GM21390 (cell line): Measurements from ENCODE around the gene CERT1.
"Not testable (repeated sequence)": the region's sequence is repeated elsewhere in the genome, so short reads cannot be mapped to it uniquely, and the experiment has no call there.

Experiments
- ATAC-seq: cut with Tn5 transposase; IDR thresholded peaks from one replicate; pipeline ENCODE4 v1.9.1; 2021; ENCODE audit not compliant: unreplicated experiment

The CERT1 gene, protein sequence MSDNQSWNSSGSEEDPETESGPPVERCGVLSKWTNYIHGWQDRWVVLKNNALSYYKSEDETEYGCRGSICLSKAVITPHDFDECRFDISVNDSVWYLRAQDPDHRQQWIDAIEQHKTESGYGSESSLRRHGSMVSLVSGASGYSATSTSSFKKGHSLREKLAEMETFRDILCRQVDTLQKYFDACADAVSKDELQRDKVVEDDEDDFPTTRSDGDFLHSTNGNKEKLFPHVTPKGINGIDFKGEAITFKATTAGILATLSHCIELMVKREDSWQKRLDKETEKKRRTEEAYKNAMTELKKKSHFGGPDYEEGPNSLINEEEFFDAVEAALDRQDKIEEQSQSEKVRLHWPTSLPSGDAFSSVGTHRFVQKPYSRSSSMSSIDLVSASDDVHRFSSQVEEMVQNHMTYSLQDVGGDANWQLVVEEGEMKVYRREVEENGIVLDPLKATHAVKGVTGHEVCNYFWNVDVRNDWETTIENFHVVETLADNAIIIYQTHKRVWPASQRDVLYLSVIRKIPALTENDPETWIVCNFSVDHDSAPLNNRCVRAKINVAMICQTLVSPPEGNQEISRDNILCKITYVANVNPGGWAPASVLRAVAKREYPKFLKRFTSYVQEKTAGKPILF

DNA sequence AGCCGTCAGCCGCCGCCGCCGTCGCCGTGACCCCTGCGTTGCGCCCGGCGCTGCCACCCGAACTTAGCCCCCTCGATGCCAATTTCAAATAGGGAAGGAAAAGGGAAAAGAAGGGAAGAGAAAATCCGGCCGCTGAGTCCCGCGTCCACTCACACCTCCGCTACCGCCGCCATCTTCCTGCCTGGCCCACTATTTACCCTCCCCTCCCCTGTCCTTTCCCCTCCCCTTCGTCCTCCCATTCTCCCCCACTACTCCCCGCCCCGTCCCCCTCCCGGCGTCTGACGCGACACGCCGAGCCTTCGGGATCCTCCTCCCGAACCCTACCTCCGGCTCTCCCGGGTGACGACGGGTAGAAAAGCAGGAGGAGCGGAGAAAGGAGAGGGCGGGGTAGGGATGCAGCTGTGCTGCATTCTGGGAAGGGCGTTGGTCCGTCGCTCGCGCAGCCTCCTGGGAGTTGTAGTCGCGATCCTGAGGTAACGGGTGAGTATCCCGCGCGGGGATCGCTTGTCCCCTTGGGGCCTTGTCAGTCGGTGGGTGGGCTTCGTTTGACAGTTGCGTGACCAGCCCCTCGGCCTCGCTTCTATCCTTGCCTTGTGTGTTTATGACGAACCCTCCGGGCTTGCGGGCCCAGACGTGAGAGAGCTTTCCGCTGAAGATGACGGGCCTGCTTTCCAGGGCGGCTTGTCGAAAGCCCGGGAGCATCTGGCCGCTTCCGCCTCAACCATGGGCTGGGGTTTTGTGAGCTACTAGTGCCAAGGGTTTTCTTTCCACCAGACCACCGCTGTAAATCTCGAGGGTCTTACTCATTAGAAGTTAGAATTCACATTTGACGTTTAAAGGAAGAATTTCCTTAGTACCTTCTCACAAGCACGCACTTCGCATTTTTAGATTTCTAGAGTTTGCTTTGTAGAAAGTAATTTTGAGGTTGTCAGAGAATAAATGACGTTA, at the start of gene CERT1, which contains the start of gene POLK:
CERT1 (minus strand) TSS at position 195 of the 948 bp plus-strand sequence. CDS start 422 bp downstream, outside the sequence.
POLK (plus strand) TSS at position 457 of the 948 bp plus-strand sequence.
- ATAC-seq: peak; percentile 79

DNA sequence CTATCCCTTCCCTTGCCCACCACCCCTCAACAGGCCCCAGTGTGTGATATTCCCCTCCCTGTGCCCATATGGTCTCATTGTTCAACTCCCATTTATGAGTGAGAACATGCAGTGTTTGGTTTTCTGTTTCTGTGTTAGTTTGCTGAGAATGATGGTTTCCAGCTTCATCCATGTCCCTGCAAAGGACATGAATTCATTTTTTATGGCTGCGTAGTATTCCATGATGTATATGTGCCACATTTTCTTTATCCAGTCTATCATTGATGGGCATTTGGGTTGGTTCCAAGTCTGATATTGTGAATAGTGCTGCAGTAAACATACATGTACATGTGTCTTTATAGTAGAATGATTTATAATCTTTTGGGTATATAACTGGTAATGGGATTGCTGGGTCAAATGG, 49.2 kb upstream of the CERT1 start:
- ATAC-seq: not testable (repeated sequence)

DNA sequence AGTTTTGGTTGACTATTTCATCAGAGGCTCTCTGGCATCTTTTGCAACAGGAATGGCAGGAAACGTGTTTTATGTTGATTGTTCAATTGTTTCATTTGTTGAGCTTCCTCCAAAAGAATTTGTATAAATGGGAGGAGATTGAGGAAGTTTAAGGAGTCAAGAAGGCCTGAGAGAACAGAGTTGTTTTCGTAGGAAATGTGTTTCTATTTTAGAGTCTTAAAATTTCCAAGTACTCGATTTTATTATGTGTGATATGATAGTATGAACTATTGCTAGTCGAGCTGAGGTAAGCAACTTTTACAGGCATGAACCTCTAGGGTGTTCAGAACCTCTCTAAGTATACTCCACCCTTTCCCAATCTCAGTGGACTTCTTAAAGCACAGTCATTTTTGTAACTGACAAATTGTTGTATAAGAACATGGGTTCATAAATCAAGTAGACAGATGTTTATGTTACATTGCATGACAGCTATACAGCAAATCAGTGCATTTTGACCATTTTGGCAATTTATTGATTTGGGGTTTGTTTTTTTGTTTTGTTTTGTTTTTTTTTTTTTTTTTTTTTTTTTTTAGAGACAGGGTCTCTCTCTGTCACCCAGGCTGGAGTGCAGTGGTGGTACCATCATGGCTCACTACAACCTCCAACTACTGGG, 47.7 kb upstream of the CERT1 start:
- no peak for ATAC-seq

DNA sequence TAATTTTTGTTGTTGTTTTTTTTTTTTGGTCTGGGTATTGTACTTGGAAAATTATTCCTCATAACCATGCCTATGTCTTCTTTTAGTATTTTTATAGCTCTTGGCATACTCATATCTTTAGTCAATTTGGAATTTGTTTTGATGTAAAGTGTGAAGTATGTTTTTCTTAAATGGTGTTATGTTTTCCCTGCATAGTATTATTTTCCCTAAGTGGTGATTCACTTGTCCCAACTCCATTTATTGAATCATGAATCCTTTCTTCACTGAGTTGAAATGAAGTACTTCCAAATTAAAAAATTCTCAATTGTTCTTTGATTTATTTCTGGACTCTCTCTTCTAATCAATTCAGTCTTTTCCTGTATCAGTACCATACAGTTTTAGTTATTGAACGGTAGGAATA, 46.8 kb upstream of the CERT1 start:
- no peak for ATAC-seq

DNA sequence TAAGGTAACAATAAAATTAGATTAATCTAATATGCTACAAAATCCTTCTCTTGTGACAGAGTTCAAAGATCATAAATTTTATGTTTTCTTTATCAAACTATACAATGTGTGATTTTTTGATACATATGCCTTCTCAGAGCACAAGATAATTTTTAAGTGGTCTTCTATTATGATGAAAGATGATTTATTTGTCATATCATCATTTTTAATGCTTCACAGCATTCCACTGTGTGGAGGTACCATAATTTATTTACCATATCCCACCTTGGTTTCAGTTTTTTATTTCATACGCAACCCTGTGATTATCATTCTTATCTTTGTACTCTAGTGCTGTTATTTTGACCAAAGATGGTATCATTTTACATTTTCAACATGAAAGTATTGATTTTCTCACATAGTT, 41.9 kb upstream of the CERT1 start:
- ATAC-seq: no peak

DNA sequence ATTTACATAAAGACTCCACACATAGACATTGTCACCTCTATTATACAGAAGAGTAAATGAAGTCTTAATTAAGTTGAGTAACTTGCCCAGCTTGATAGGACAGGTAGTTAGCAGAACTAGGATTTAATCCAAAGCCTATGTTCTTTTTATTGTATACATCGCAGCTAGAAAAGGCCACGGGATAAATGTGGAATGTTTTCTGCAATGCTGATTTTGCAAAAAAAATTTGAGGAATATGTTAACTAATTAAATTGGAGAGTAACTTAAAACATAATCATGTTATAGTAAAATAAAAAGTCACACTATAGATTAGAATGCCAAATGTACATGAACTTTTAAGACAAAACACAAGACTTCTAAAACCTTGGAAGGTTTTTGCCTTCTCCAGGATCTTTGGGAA, 41.3 kb upstream of the CERT1 start:
- no peak for ATAC-seq

DNA sequence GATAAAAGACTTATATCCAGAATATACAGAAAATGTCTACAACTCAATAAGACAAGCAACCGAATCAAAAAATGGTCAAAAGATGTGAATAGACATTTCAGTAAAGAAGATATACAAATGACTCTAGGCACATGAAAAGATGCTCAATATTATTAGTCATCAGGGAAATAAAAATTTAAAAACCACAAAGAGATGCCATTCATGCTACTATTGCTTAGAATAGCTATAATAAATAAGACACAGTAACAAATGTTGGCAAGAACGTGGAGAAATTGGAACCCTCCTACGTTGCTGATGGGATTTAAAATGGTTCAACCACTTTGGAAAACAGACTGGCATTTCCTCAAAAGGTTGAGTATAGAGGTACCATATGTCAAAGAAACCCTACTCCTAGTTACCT, 40.0 kb upstream of the CERT1 start:
- no peak for ATAC-seq

DNA sequence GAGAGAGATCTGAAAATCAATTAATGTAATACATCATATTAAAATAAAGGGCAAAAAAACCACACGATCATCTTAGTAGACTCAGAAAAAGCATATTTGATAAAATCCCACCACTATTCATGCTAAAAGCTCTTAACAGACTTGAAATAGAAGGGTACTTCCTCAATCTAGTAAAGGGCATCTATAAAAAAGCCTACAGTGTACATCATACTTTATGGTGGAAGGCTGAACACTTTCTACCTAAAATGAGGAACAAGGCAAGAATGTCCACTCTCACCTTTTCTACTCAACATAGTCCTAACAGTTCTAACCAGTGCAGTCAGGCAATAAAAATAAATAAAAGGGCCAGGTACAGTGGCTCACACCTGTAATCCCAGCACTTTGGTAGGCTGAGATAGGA, 39.2 kb upstream of the CERT1 start:
- no peak for ATAC-seq

DNA sequence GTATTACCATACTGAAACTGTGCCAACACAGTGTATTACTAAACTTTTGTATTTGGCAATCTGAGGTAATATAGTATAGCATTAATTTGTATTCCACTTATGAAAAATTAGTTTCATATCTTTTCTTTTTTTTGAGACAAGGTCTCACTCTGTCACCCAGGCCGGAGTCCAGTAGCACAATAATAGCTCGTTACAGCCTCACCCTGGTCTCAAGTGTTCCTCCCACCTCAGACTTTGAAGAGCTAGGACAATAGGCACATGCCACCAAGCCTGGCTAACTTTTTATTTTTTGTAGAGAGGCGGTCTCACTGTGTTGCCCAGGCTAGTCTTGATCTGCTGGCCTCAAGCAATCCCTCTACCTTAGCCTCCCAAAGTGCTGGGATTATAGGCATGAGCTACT, 36.4 kb upstream of the CERT1 start:
- no peak for ATAC-seq

DNA sequence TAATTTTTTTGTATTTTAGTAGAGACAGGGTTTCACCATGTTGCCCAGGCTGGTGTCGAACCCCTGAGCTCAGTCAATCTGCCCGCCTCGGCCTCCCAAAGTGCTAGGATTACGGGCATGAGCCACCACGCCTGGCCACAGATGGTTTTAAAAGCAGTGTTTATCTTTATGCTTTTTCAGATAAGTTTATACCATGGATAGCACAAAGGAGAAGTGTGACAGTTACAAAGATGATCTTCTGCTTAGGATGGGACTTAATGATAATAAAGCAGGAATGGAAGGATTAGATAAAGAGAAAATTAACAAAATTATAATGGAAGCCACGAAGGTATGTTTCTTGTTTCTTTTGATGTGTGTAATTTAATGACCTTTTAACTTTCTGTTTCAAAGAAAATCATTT, 35.4 kb upstream of the CERT1 start:
- ATAC-seq: no peak

DNA sequence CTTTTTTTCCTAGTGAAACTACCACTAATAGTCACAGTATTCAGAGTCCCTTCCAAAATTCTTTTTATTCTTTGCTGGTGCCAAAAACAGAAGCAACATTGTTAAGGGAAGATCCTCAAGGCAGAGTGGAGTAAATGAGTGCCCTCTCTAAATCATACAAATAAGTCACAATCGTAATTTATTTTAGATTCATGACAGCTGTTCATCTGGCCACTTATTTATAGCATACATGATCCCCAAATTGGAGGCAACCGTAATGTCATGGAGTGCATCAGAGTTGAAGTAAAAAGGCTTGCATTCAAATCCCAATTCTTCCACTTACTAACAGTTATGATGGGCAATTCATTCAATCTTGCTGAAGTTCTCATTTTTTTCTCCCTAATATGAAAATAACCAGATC, 33.7 kb upstream of the CERT1 start:
- no peak for ATAC-seq

DNA sequence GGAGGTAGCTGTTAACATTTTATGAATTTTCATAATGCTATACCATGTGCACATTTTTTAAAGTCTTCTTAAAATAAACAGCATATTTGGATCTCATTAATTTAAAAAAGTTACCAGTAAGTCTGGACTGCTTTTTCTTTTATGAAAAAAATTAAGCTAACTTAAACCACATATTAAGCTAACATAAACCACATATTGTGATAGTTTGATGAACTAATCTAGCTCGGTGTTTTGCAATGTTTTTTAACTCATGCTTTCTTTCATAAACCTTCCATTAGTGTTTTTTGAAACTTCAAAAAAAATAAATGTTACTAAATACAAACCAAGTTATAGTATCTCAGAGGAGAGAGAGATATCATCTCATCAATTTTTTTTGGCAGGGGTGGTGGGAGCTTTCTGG, 26.8 kb upstream of the CERT1 start:
- ATAC-seq: no peak

DNA sequence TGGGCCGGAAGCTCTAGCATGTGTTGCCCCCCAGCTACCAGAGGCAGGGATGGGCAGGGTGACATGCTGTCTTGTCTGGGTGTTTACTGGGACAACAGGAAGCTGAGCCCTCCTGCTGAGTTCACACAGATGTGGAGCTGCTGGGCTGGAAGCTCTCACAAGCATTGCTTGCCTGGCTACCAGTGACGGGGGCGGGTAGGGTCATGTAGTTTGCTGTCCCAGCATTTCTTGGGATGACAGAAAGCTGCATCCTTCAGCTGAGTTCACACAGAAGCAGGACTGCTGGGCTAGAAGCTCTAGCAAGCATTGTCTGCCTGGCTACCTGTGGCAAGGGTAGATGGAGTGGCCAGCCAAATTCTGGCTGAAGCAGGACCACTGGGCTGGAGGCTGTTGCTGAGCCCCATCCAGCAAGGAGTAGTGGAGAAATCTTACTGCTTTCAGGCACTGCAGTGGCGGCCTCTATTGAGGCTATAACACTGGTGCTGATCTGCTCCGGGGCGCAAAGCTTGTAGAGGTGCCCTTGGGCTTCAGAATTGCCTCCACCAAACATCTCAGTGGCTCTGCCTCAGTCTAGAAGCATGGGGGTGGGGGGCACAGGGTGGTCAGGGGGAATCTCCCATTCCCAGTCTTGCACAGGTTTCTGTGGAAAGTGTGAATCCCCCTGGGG, 25.4 kb upstream of the CERT1 start:
- no peak for ATAC-seq

DNA sequence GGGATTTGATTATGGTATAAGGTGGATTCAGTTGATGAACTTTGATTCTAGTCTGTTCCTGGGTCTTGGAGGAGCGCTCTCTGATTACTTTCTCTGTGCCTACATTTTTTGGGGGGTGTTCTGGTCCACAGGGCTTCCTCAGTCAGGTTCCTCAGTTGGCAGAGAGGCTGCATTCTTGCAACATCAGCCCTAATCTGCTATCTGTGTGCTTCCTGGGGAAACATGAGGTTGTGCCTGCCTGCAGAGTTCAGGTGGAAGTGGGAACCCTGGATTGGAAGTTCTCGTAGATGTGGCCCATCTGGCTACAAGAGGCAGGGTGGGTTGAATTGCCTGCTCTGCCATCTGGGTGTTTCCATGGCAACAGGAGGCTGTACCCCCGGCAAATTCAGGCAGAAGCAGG, 24.7 kb upstream of the CERT1 start:
- ATAC-seq: no peak

DNA sequence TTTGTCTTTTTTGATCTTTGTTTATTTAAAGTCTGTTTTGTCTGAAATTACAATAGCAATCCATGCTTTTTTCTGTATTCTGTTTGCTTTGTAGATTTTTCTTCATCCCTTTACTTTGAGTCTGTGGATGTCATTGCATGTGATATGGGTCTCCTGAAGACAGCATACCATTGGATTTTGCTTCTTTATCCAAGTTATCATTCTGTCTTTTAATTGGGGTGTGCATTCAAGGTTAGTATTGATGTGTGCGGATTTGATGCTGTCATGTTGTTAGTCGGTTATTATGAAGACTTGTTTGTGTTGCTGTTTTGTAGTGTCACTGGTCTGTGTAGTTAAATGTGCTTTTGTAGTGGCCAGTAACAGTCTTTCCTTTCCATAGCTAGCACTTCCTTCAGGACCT, 23.3 kb upstream of the CERT1 start:
- no peak for ATAC-seq

DNA sequence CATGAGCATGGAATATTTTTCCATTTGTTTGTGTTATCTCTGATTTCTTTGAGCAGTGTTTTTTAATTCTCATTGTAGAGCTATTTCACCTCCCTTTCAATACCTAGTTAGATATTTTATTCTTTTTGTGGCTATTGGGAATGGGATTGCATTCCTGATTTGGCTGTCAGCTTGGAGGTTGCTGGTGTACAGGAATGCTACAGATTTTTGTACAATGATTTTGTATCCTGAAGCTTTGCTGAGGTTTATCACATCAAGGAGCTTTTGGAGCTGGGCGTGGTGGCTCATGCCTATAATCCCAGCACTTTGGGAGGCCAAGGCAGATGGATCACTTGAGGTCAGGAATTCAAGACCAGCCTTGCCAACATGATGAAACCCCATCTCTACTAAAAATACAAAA, 22.3 kb upstream of the CERT1 start:
- not testable (repeated sequence) for ATAC-seq

DNA sequence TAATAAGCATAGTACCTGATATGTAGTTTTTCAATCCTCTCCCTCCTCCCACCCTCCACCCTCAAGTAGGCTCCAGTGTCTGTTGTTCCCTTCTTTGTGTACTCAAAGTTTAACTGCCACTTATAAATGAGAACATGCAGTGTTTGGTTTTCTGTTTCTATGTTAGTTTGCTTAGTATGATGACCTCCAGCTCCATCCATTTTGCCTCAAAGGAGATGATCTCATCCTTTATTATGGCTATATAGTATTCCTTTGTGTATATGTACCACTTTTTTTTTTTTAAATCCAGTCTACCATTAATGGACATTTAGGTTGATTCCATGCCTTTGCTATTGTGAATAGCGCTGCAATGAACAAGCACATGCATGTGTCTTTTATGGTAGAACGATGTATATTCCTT, 20.8 kb upstream of the CERT1 start:
- ATAC-seq: no peak

DNA sequence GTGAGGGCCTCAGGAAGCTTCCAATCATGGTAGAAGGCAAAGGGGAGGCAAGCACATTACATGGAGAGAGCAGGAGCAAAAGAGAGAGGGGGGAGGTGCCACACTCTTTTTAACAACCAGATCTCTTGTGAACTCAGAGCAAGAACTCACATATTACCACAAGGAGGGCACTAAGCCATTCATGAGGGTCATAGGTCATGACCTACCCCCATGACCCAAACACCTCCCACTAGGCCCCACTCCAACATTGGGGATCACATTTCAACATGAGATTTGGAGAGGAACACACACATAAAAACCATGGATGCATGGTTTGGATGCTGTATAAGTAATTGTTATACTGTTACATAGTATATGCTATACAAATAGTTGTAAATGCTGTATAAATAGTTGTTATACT, 17.8 kb upstream of the CERT1 start:
- ATAC-seq: no peak

DNA sequence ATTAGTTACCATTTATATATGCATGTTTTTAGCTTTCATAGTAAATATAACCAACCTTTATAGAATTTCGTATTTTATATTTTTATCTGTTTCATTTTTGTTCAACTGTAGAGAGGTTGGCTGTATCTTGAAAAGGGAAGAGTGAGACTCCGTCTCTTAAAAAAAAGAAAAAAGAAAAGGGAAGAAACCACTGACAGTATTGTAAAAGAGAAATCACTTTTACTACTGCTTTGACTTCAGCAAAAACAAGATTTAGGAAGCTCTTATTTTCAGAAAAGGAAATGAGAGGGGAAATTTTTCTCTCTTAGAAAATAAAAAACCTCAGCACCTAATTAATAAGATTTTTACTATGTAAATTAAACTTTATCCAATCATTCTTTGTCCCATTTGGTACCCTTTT, 14.6 kb upstream of the CERT1 start:
- ATAC-seq: no peak

DNA sequence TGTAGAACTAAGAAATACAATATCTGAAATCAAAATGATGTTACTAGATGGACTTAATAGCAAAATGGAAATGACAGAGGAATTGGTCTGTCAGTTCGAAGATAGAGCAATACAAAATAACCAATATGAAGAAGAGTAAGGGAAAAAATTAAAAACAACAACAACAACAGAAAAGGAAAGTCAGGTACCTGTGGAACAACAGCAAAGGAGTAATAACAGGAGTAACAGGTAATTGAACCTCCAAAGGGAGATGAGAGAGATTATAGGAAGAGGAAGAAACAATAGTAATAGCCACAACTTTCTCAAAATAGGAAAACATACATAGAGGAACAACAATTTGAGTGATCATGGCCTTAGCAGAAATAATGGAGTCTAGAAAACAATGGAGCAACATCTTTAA, 13.9 kb upstream of the CERT1 start:
- ATAC-seq: no peak
